ENCODE measurements around the gene MAP2K6.

DNA sequence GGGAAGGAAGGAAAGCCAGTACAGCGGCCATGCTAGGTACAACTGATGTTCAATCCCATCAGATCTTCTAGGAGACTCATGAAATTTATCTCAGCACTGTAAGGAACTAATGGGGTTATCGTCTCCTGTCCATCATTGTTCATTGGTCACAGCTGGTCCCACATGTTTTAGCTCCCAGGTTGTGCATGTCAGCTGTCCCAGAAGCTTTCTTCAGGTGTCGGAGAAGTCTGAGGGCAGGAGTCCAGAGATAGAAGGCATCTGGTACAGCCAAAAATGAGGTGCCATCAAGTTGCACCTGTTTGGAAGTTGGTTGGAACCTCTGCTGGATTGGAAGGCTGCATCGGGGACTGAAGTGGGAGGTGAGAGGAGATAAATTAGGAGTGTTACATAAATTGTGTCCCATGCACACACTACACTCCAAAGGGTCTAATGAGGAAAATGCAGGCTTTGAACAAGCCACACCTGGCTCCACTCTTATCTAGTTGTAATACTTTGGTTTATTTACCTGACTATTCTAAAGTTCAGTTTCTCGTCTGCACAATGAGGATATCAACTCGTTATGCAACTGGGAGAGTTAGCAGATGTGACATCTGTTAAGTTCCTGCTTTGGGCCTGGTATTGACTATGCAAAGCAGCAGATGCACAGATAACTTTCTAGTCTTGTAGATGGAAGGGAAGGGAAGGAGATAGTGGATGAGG lies 62.9 kb downstream of the MAP2K6 start:
- TF ChIP-seq, protein P1, sequence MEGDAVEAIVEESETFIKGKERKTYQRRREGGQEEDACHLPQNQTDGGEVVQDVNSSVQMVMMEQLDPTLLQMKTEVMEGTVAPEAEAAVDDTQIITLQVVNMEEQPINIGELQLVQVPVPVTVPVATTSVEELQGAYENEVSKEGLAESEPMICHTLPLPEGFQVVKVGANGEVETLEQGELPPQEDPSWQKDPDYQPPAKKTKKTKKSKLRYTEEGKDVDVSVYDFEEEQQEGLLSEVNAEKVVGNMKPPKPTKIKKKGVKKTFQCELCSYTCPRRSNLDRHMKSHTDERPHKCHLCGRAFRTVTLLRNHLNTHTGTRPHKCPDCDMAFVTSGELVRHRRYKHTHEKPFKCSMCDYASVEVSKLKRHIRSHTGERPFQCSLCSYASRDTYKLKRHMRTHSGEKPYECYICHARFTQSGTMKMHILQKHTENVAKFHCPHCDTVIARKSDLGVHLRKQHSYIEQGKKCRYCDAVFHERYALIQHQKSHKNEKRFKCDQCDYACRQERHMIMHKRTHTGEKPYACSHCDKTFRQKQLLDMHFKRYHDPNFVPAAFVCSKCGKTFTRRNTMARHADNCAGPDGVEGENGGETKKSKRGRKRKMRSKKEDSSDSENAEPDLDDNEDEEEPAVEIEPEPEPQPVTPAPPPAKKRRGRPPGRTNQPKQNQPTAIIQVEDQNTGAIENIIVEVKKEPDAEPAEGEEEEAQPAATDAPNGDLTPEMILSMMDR (IDR thresholded peaks at IDR 0.05), result no peak
- TF ChIP-seq POLR2A (IDR thresholded peaks at IDR 0.05), result no peak

Measured in heart left ventricle (tissue), 13 donors.